Dendritic cell treated with granulocyte-macrophage colony-stimulating factor and Interleukin-4, amounts not matched to agents 40 ng/mL and 50 ng/mL, for 4 days (primary cell): Measurements from ENCODE around the gene KXD1.

Experiments
- H3K27ac Mint-ChIP-seq: one replicate; pipeline ENCODE4 v1.8.0; 2022; ENCODE audit warnings: mild to moderate bottlenecking, mixed read lengths
- H3K27me3 Mint-ChIP-seq: one replicate; pipeline ENCODE4 v1.8.0; 2022; ENCODE audit warnings: mild to moderate bottlenecking, mixed read lengths
- H3K36me3 Mint-ChIP-seq: one replicate; pipeline ENCODE4 v1.8.0; 2022; ENCODE audit warnings: low read depth, mixed read lengths
- H3K4me1 Mint-ChIP-seq: one replicate; pipeline ENCODE4 v1.8.0; 2022; ENCODE audit warnings: low read depth, mixed read lengths
- H3K4me3 Mint-ChIP-seq: one replicate; pipeline ENCODE4 v1.8.0; 2022; ENCODE audit warnings: mild to moderate bottlenecking, moderate library complexity, mixed read lengths
- H3K9me3 Mint-ChIP-seq: one replicate; pipeline ENCODE4 v1.8.0; 2022; ENCODE audit warnings: mixed read lengths
- intact Hi-C: fragments of 100-400 bp; cut with micrococcal nuclease; formaldehyde crosslinking; loops from one replicate; pipeline ENCODE4 v1.15.0; 2022

Gene KXD1

GRCh38 chr19:18541258-18541991, 16.2 kb upstream of the KXD1 start:
- H3K27ac Mint-ChIP-seq: peak overlapping the region; percentile 56
- H3K36me3 Mint-ChIP-seq: peaks cover 56% of the 10 kb centered on the region
- intact Hi-C loops: no loop called here

GRCh38 chr19:18541992-18542940, 15.4 kb upstream of the KXD1 start:
- Mint-ChIP-seq H3K4me3 (peak overlapping the region; percentile 77), H3K9me3 (no peaks in the 10 kb centered on the region), H3K27ac (peak overlapping the region; percentile 77), H3K36me3 (peaks cover 48% of the 10 kb centered on the region), H3K4me1 (peaks cover 41% of the 10 kb centered on the region), H3K27me3 (no peaks in the 10 kb centered on the region)
- intact Hi-C loops: no loop called here

More at GRCh38 chr19:18541258-18541991, 16.2 kb upstream of the KXD1 start:
- Mint-ChIP-seq H3K9me3 (no peaks in the 10 kb centered on the region), H3K27me3 (no peaks in the 10 kb centered on the region), H3K4me3 (no peak overlapping the region), H3K4me1 (peaks cover 41% of the 10 kb centered on the region)

- Mint-ChIP-seq H3K27ac (peak within 1 kb of the TSS; percentile 92), H3K4me1 (peaks cover 41% of the 10 kb centered on the region), H3K36me3 (peaks cover 38% of the 10 kb centered on the region), H3K27me3 (no peaks in the 10 kb centered on the region), H3K4me3 (peak within 1 kb of the TSS; percentile 83), H3K9me3 (no peaks in the 10 kb centered on the region)
- intact Hi-C loops: loop anchor here (1.0 kb wide), 2 partner anchors 21 to 28 kb away; partner anchors contain the start of genes ELL and UBA52
Measured at GRCh38 chr19:18542941-18543813, 14.5 kb upstream of the KXD1 start, which contains the start of gene FKBP8. TSS of gene FKBP8 (minus strand) at chr19:18543573. CDS start at chr19:18541970, 1,603 bp downstream.

GRCh38 chr19:18543814-18544475, 13.7 kb upstream of the KXD1 start:
- H3K4me1 Mint-ChIP-seq: peaks cover 41% of the 10 kb centered on the region
- peak overlapping the region; percentile 92 for H3K27ac Mint-ChIP-seq
- peak overlapping the region; percentile 83 for H3K4me3 Mint-ChIP-seq
- no peaks in the 10 kb centered on the region for H3K9me3 Mint-ChIP-seq
- H3K27me3 Mint-ChIP-seq: no peaks in the 10 kb centered on the region
- intact Hi-C loops: loop anchor here (1.0 kb wide), 3 partner anchors 13 to 27 kb away; partner anchors contain the start of genes ELL, KXD1 and UBA52
- peaks cover 31% of the 10 kb centered on the region for H3K36me3 Mint-ChIP-seq

- intact Hi-C loops: no loop called here
- no peaks in the 10 kb centered on the region for H3K36me3 Mint-ChIP-seq
- H3K27ac Mint-ChIP-seq: no peak overlapping the region
- no peaks in the 10 kb centered on the region for H3K4me1 Mint-ChIP-seq
- no peaks in the 10 kb centered on the region for H3K27me3 Mint-ChIP-seq
- H3K9me3 Mint-ChIP-seq: no peaks in the 10 kb centered on the region
- H3K4me3 Mint-ChIP-seq: no peak overlapping the region
Measured at GRCh38 chr19:18551631-18552030, 6.0 kb upstream of the KXD1 start.

- Mint-ChIP-seq H3K4me3 (peak overlapping the region; percentile 83), H3K27ac (peak overlapping the region; percentile 89), H3K4me1 (peaks cover 24% of the 10 kb centered on the region), H3K36me3 (peaks cover 39% of the 10 kb centered on the region), H3K9me3 (no peaks in the 10 kb centered on the region), H3K27me3 (no peaks in the 10 kb centered on the region)
- intact Hi-C loops: no loop called here
Measured at GRCh38 chr19:18558202-18558555, 509 bp downstream of the KXD1 start.

GRCh38 chr19:18558604-18559003, 934 bp downstream of the KXD1 start:
- peaks cover 24% of the 10 kb centered on the region for H3K4me1 Mint-ChIP-seq
- intact Hi-C loops: no loop called here
- H3K9me3 Mint-ChIP-seq: no peaks in the 10 kb centered on the region
- no peaks in the 10 kb centered on the region for H3K27me3 Mint-ChIP-seq
- H3K4me3 Mint-ChIP-seq: peak overlapping the region; percentile 83
- H3K36me3 Mint-ChIP-seq: peaks cover 43% of the 10 kb centered on the region
- peak overlapping the region; percentile 89 for H3K27ac Mint-ChIP-seq

GRCh38 chr19:18559685-18560084, 2.0 kb downstream of the KXD1 start:
- intact Hi-C loops: no loop called here
- H3K36me3 Mint-ChIP-seq: peaks cover 54% of the 10 kb centered on the region
- no peak overlapping the region for H3K4me3 Mint-ChIP-seq
- H3K4me1 Mint-ChIP-seq: peaks cover 24% of the 10 kb centered on the region
- peak overlapping the region; percentile 31 for H3K27ac Mint-ChIP-seq
- H3K27me3 Mint-ChIP-seq: no peaks in the 10 kb centered on the region
- H3K9me3 Mint-ChIP-seq: no peaks in the 10 kb centered on the region

- Mint-ChIP-seq H3K36me3 (peaks cover 78% of the 10 kb centered on the region), H3K4me3 (no peak overlapping the region), H3K4me1 (peaks cover 24% of the 10 kb centered on the region), H3K27ac (no peak overlapping the region), H3K9me3 (no peaks in the 10 kb centered on the region), H3K27me3 (no peaks in the 10 kb centered on the region)
- intact Hi-C loops: no loop called here
Measured at GRCh38 chr19:18562086-18562485, 4.4 kb downstream of the KXD1 start.

GRCh38 chr19:18566953-18567352, 9.3 kb downstream of the KXD1 start:
- H3K27ac Mint-ChIP-seq: no peak overlapping the region
- peaks cover 7% of the 10 kb centered on the region for H3K4me1 Mint-ChIP-seq
- H3K4me3 Mint-ChIP-seq: no peak overlapping the region
- H3K36me3 Mint-ChIP-seq: peaks cover 90% of the 10 kb centered on the region
- no peaks in the 10 kb centered on the region for H3K9me3 Mint-ChIP-seq
- intact Hi-C loops: no loop called here
- no peaks in the 10 kb centered on the region for H3K27me3 Mint-ChIP-seq

GRCh38 chr19:18568367-18568766, 10.7 kb downstream of the KXD1 start:
- peaks cover 90% of the 10 kb centered on the region for H3K36me3 Mint-ChIP-seq
- no peaks in the 10 kb centered on the region for H3K9me3 Mint-ChIP-seq
- no peak overlapping the region for H3K4me3 Mint-ChIP-seq
- peaks cover 19% of the 10 kb centered on the region for H3K4me1 Mint-ChIP-seq
- intact Hi-C loops: no loop called here
- no peaks in the 10 kb centered on the region for H3K27me3 Mint-ChIP-seq
- no peak overlapping the region for H3K27ac Mint-ChIP-seq

GRCh38 chr19:18571564-18572344, 14.1 kb downstream of the KXD1 start, which contains the start of gene UBA52:
TSS of gene UBA52 (plus strand) at chr19:18571857. CDS start at chr19:18573301, 1,444 bp downstream.
- intact Hi-C loops: loop anchor here (1.0 to 5.0 kb wide), 4 partner anchors 17 to 94 kb away; partner anchors contain the start of genes ELL, FKBP8 and REX1BD
- peaks cover 90% of the 10 kb centered on the region for H3K36me3 Mint-ChIP-seq
- H3K4me1 Mint-ChIP-seq: peaks cover 25% of the 10 kb centered on the region
- H3K27me3 Mint-ChIP-seq: no peaks in the 10 kb centered on the region
- H3K4me3 Mint-ChIP-seq: peak within 1 kb of the TSS; percentile 78
- H3K9me3 Mint-ChIP-seq: no peaks in the 10 kb centered on the region
- peak within 1 kb of the TSS; percentile 95 for H3K27ac Mint-ChIP-seq
